HG03571 (cell line): Measurements from ENCODE around the gene RRP15.

Source experiments
- ATAC-seq: cut with Tn5 transposase; IDR thresholded peaks from one replicate; pipeline ENCODE4 v1.9.1; 2021; ENCODE audit not compliant: unreplicated experiment

The RRP15 gene

DNA sequence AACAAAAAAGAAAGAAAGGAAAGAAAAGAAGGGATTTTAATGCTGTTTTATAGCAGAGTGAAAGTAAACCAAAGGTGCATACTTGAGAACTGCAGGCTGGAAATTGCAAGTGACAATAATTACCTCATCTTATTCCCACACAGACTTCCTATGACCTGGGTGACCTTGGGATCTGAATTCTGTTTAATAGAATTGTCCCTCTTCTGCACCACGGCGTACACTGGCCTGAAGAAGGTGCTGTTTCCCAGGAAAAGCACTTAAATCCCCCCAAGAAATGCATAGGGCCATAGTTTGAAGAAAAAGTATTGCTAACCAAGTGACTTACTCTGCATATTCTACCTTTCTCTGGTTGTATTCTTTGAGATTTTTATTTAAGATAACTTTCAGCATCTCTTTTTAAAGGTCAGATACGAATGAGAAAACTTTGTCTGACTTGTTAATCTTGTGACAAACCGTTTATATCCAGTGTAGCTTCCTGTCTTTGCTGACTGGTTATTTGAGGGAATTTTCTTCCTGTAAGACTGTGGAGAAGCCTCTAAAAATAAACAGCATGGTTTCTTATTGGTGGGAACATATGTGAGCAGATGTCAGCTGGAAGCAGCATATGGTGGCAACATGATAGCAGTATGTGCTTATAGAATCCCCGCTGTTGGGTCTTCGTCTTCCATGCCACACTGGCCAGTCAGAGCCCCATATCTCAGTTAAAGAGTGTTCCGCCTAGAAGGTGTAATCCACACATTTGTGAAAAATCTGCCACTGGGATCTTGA is 76.4 kb downstream of the RRP15 start:
- ATAC-seq = no peak

DNA sequence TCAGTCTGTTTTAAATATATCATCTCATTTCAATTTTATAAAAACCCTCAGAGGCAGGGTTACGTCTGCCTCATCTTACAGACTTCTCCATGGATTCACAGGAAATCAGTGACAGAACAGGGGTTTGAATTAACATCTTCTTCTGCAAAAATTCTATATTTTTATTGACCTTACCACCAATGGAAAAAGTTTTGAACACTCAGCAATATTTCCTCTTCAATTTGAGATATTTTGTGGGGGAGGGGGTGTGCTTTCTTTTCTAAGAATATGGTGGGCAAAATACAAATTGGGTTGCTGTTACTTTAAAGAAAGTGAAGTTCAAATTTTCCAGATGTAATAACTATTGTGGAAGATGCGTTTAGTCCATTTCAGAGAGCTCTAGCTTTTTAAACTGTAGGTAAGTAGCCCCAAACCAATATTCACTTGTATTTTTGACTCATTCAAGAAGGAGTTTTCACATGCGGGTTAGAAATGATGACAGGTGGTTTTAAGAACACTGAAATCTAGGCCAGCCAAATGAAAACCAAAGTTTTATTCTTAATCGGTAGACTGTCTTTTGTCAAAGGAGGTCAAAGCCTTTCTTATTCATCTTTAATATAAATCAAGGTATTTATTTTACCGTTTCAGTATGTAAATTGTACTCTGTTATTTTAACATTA is 77.5 kb downstream of the RRP15 start:
- no peak for ATAC-seq

DNA sequence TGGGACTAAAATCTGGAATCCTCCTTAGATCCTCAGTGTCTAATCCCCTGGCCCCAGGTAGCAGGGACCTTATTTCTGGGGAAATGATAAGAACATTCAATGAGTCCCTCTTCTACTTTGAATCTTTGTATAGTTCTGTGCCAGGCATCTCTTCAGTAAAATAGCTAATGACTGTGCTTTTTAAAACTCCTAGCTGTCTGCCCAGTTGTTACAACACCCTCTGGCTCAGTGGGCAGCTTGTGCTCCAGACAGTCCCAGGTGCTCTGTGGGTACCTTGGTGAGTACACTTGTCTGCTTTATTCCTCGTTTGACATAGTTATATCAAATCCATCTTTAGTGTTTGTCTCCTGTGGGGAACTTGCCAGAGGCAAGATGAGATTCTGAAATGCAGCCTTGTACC is 78.0 kb downstream of the RRP15 start:
- no peak for ATAC-seq

DNA sequence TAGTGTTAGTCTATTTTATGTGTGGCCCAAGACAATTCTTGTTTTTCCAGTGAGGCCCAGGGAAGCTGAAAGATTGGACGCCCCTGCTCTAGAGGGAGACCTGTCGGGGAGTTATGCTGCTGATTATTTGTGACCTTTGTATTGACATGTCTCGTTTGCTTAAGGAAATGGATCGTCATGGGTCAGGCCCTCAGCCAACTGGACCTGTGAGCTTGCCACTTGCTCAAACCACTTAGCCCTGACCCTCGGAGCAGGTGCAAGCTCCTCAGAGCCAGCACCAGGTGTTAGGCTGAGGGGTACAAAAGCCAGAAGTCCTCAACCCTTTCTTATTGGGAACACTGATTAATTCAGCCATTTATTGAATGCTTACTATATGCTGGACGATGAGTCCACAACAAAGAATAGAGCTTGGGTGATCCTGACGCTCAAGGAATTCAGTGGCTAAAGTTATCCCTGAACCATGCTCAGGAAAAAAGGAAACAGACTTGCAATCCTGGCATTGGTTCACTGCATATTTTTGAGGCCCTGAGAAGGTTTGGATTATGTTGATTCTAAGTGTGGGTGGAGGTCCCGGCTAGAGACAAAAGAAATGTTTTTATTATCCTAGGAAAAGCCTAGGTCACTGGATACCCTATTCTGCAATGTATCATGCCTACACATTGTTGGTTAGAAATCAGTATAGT is 79.1 kb downstream of the RRP15 start:
- no peak for ATAC-seq

DNA sequence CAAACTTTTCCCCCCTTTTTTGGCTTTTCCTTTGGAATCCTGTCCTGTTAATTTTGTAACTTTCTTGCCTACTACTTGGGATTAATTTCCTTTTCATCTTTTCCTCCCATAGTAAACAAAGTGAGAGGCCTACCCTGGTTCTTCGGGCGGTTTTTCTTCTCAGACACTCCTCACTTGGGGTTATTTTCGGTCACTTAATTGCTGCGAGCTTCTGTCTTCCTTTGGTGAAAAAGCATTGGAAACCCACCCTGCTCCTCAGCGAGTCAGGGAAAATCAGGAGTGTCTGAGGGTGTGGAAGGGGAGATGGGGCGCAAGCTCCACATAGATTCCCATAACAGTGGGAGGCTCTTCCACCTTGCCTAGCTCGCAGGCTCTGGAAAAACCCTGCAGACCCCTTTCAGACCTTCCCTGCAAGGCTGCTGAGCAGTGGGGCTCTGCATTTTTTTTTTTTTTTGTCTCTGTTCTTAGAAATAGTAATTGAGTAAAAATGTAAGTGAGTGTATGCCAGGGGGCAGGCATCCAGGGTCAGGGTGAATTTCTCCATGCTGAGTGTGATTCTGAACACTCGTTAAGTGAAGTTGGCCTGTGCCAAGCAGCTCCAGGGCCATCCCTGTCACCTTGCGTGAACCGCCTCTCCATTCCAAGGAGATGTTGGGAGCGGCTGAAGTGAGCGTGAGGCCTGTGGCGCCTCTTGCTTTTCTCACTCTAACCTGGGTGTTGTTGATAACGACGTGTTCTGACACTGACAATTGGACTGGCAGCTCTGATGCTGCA is 80.3 kb downstream of the RRP15 start:
- no peak for ATAC-seq

DNA sequence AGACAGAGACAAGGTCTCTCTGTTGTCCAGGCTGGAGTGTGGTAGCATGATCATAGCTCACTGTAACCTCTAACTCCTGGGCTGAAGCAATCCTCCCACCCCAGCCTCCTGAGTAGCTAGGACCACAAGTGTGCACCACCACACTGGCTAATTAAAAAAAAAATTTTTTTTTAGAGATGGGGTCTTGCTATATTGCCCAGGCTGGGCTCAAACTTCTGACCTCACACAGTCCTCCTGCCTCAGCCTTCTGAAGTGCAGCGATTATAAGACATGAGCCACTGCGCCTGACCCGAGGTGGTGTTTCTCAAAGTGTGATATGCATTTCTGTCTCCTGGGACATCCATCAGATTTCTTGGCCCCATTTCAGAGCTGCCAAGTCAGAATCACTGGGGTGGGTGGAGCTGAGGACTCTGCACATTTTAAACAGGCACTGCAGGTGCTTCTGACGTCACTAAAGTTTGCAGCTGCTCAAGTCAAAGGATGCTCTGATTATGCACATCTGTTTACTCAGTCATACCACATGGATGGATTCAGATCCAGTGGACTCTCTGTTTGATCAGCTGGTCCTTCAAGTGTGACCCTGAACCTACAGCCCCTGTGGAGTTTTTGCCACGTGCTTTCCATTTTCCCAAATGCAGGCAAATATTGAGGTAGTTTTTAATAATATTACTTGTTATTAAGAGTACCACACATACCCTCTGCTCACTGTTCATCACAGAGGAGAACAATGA is 81.4 kb downstream of the RRP15 start:
- no peak for ATAC-seq

DNA sequence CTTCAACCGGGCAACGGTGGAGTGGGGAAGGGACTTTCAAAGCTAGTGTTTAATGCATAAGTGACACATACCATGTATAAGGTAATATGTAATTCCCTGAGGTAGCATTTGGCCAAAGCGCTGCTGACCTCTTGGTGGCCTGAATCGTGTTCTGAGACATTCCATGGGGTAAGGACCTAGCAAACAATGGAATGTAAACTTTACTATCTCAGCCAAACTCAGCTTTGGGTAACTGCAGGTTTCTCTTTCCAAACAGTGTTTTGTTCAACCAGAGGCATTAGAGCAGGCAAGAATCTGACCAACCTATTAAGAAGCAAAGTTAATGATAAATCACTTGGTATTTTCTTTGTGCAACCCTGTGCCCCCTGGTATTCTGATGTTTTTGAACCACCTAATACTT is 82.0 kb downstream of the RRP15 start:
- no peak for ATAC-seq

DNA sequence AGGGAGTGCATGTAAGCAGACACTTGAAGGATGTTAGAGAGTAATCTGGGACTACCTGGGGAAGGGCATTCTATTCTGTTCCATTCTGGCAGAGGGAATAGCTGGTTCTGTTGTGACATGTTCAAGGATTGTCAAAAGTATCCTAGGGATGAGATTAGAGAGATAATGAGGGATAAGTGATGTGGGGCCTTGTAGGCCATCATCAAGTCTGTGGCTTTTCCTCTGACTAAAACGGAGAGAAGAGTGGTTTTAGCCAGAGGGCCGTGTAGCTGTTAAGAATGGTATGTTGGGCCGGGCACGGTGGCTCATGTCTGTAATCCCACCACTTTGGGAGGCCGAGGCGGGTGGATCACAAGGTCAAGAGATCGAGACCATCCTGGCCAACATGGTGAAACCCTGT is 83.6 kb downstream of the RRP15 start:
- ATAC-seq = no peak

DNA sequence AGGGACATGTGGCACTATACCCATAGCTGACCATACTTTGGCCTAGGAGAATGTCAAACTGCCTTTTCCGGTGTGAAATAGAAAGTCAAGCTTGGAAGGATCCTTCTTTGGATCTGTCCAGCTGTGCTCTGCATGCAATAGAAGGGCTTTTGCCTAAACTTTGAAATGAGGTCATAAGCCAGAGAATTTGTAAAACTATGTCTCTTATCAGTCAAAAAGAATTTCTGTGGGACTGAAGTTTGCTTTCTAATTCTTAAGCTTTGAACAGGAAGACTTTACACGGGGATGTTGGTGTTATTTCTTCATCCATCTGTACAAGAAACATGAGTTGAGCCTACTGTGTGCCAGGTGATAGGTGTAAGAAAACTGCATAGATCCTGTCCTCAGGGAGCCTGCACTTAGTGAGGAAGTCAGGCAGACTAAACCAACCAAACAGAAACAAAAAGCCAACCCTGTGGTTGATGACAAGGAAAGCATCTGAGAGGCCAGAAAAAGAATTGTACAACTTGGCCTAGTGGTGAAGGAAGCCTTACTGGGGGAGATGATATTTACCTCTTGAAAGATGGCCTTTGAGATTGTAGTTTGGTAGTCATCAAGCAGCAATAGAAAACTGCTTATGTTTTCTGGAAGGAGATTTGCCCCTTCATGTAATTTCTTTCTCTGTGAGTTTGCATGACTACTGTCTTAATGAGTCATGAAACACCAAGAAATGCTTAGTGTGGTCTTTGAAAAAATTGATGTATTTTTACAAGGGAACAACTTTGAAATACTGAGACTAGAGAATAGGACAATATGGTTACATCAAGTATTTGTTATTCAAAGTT is 84.8 kb downstream of the RRP15 start:
- ATAC-seq = no peak

DNA sequence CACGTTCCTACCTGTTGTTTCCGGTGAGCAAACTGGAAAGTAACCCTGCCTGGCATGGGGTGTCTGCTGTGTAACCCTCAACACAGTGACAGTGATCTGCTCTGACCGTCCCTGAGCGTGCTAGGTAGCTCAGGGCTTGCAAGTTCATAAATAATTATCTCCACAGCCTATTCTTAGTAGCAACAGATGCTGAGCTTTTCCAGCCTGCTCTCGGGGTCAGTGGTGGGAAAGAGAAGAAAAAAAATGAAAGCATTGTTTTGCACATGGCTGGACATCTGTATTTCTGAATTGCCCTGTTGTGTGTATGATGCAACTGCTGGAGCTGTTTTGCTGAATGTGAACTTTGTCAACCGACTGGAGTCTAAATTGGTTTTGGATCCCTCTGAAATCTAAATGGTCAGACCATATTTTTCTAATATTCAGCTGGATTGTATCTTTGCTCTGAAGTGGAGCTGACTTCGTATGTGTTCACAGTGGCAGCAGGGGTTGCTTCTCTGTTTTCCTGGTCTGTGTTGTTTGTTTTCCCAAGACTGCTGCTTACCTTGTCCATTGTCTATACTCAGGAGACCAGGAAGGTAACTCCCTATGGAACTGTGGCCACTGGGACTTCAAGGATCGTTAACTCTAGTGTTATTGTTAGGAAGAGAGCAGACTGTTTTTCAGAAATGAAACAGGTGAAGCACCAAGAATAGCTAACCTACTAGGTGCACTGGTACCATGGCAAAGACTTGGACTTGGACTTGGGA is 87.0 kb downstream of the RRP15 start:
- ATAC-seq = no peak

DNA sequence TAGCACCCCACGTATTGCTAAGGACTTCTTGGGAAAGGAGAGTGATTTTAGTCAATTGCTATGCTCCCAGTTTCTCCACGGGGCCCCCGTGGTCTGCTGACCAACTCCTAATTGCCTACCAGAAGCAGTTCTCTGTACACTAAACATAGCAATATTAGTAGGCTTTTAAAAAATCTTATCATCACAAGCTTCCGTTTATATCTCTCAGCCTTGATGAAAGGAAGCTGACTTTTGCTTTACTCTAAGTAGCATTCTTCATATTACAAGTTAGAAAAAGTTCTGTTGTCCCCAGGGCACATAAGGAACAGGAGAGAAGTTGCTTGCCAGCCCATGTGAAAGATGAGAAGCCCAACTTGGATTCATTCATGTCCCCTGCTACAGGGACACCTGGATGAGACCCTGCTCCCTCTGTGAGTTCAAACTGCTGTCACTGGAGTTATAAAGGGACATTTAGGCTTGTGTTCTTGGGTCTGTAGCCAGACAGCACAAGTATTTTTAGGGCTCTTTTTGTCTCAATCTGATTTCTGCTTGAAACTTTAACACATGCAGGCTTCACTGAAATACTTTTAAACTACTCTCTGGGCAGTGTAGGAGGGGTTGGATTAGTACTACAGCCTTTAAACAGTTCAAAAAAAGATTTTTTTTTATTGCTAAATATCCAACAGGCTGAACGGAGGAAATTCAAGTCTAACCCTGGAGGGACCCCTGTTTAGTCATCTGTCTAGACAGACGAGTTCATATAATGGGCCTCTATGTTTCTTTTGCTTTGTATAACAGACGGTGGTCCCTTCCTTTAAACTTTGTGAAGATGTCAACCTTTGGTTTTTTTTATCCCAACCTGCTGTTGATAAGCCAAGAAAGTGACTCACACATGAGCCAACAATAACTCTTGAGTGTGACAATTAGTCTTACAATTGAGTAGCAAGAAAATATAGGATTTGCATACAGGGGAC is 89.6 kb downstream of the RRP15 start:
- no peak for ATAC-seq

DNA sequence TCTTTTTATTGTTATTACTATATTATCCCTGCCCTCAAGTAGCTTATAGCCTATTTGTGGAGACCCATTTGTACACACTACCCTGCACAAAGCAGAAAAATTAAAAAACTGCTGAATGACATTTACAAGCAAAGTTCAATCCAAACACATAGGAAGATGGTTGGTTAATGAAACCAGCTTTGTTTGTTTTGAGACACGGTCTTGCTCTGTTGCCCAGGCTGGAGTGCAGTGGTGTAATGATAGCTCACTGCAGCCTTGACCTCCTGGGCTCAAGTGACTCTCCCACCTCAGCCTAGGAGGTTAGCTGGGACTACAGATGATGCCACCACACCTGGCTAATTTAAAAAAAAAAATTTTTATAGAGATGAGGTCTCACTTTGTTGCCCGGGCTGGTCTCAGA is 91.6 kb downstream of the RRP15 start:
- ATAC-seq = no peak

DNA sequence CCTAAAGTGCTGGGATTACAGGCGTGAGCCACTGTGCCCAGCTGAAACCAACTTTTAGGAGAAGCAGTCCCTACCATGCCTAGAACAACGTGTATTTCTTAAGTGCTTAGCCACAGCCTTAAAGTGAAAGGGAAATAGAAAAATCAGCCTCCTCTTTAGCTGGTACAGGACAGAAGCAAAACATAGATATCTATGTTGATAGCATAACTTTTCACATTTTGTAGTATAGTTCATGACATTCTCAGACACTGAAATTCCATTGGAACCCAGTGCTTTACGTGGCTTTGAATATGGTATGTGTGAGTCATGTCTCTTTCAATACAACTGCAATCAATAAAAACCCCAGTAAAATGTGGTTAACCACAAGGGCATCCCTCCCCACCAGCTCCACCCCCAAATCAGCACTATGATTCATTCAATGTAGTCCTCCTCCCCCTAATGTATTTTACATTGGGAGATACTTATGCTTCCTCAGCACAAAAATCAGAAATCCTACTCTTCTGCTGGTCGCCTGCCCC is 92.1 kb downstream of the RRP15 start:
- no peak for ATAC-seq

DNA sequence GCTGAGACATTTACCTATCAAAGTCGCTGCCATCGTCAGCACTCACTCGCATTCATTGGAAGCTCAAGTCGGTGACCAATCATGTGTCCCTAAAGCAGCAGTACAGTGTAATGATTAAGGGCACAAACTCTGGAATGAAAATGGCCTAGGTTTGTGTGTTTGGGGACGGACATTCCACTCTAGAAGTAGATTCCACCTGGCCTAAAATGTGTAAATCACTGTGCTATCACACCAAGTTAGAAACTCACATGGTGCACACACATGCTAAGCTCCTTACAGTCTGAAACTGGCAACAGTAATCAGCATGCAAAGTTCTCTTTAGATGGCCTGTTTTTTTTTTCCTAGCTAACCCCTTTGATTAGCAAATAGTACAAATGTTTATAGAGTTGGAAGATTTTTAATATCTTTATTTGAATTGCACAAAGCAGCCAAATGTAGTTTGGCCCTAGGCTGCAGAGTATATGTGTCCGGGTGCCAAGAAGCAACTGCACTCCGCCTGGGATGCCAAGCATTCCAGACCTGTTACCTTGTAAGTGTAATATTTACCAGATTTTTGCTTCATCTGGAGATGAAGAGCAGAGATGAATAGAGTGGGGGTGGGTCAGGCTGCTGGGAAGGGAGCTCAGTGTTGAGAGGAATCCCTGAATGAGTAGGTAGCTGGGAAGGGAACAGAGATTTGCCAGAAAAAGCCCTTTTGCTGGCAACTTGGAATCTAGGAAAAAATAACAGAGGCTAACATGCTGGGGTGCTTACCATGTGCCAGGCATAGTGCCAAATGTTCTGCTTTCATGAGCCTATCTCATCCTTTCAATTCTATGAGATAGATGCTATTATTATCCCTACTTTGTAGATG is 95.3 kb downstream of the RRP15 start:
- ATAC-seq = no peak

DNA sequence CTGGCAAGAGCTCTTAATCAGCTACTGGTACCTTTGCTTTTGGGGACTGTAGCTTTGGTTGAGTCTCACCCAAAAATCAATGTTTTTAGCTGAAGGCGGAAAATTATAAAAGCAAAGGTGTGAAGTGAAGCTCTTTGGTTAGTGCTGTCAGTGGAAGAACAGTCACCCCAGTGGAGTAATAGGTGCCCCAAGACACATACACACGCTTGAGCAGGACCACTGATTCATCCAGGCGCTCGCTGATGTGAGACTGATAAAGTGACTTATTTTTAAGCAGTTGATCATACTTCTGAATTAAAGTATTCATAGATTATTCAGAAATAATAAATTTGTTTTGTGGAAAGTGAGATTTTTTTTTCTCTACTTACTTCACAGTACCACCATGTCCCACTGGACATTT is 97.2 kb downstream of the RRP15 start:
- no peak for ATAC-seq

DNA sequence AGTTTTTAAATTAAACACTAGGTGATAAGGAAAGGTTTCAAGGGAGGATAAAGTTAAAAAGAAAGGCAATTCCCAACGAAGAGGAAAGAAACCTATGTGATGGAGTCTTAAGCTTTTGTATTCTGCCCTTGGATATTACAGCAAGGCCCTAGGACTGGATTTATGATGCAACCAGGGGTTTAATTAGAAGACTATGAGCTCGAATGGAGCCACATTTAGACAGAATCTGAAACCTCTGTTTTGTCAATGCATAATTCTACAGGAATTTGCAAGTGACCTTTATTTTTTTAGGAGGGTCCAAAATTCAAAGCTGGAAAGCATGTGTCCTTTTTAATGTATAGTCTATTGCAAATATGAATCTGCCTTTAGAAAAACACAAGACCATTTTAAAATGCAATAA is 98.0 kb downstream of the RRP15 start:
- no peak for ATAC-seq

DNA sequence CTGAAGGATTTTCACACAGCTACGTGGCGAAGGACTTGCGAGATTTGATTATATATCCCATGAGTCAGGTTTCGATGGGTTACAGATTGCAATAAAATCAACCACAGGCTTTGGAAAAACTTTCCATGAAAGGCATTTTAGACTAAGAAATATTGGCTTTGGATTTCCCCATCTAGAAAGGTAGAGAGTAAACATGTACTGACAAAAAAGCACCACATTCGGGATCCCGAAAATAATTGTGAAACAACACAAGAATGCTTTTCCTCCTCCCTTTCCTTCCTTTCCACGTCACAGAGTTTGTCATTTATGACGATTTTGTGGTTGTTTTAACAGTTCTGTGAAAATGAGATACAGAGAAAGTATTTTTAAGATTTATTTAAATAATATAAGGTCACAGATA is 98.6 kb downstream of the RRP15 start:
- ATAC-seq = no peak
